PFSK-1 (cell line): ENCODE results near the gene PTP4A2.

Source experiments
- FOXP2 ChIP-seq: optimal IDR thresholded peaks from 2 replicates; pipeline ENCODE3; 2011; ENCODE audit warnings: borderline replicate concordance, control low read depth, inconsistent platforms; ENCODE audit not compliant: insufficient read depth; ENCODE audit errors: extremely low read length, extremely low read depth
- POLR2AphosphoS5 ChIP-seq: IDR thresholded peaks from 2 replicates; pipeline ENCODE4 v1.6.1; 2012; ENCODE audit warnings: low read depth, mild to moderate bottlenecking, control low read depth, low read length, moderate library complexity
- TAF1 ChIP-seq: IDR thresholded peaks from 2 replicates; pipeline ENCODE4 v1.6.1; 2012; ENCODE audit warnings: low read length, control low read depth, borderline replicate concordance; ENCODE audit not compliant: insufficient read depth

DNA sequence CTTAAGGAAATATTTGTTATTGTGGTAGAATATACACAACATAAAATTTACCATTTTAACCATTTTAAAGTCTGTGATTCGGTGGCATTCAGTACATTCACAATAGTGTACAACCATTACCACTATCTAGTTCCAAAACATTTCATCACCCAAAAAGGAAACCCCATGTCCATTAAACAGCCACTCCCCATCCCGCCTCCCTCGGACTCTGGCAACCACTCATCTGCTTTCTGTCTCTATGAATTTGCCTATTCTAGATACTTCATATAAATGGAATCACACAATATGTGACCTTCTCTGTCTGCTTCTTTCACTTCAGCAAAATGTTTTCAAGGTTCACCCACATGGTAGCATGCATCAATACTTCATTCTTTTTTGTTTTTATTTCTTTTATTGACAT lies 51.3 kb downstream of the PTP4A2 start:
- TF ChIP-seq POLR2AphosphoS5: no peak
- no peak for TF ChIP-seq TAF1
- no peak for TF ChIP-seq FOXP2
